Bronchial epithelial cell (primary cell): ENCODE measurements around the gene MEI1. TPM values are rescaled to one million over a fixed set of nuclear protein-coding genes. Genes with fewer than 3 reads are reported as not detected.

Experiments used
- DNase-seq: peaks from one replicate; pipeline ENCODE4 v3.0.0-alpha.2; 2010; ENCODE audit warnings: low read depth
- FAIRE-seq: peaks from 2 replicates; lab custom pipeline; 2011; peaks lifted over from hg19 to GRCh38; lab: Jason Lieb, UNC
- H3K27me3 ChIP-seq: 2 replicates; pipeline ENCODE4 v1.5.1; 2011; ENCODE audit warnings: low read length; ENCODE audit not compliant: control insufficient read depth, insufficient read depth
- H3K36me3 ChIP-seq: 2 replicates; pipeline ENCODE4 v1.5.1; 2011; ENCODE audit warnings: low read length; ENCODE audit not compliant: control insufficient read depth, insufficient read depth
- H3K4me3 ChIP-seq: 2 replicates; pipeline ENCODE4 v1.5.1; 2011; ENCODE audit warnings: mild to moderate bottlenecking, low read depth, low read length, control low read depth
- CTCF ChIP-seq: IDR thresholded peaks from 2 replicates; pipeline ENCODE4 v1.5.1; 2011; ENCODE audit warnings: mild to moderate bottlenecking, moderate library complexity, low read length, control low read depth, inconsistent platforms; ENCODE audit not compliant: insufficient read depth, severe bottlenecking
- total RNA-seq: library from RNA; depleted of rRNA; stranded (reverse); fragments of >200 nt; gene quantifications from 2 replicates; pipeline ENCODE4 v1.2.1, GENCODE V29; 2014

MEI1 gene
- total RNA-seq, 1 donor from 2014 or later: not detected

- H3K36me3 ChIP-seq: peaks cover 1% of the 10 kb centered on the region
- no peaks in the 10 kb centered on the region for H3K27me3 ChIP-seq
- peak; percentile 62 for FAIRE-seq
- no peak for TF ChIP-seq CTCF
- no peak for DNase-seq
- no peak overlapping the region for H3K4me3 ChIP-seq
Observed at GRCh38 chr22:41826430-41827383, 127.4 kb downstream of the MEI1 start.

- no peaks in the 10 kb centered on the region for H3K27me3 ChIP-seq
- no peak for DNase-seq
- peaks cover 1% of the 10 kb centered on the region for H3K36me3 ChIP-seq
- TF ChIP-seq CTCF: no peak
- FAIRE-seq: no peak
- H3K4me3 ChIP-seq: no peak overlapping the region
Observed at GRCh38 chr22:41827671-41828070, 128.4 kb downstream of the MEI1 start.

- FAIRE-seq: no peak
- Histone ChIP-seq H3K4me3 (no peak overlapping the region), H3K27me3 (no peaks in the 10 kb centered on the region), H3K36me3 (peaks cover 1% of the 10 kb centered on the region)
- TF ChIP-seq CTCF: no peak
- no peak for DNase-seq
Observed at GRCh38 chr22:41828516-41828915, 129.2 kb downstream of the MEI1 start.

GRCh38 chr22:41830174-41830573 lies 130.9 kb downstream of the MEI1 start:
- Histone ChIP-seq H3K4me3 (no peak overlapping the region), H3K36me3 (peaks cover 2% of the 10 kb centered on the region), H3K27me3 (no peaks in the 10 kb centered on the region)
- TF ChIP-seq CTCF: no peak
- DNase-seq: no peak
- FAIRE-seq: peak; percentile 28

GRCh38 chr22:41831383-41831782 lies 132.1 kb downstream of the MEI1 start:
- DNase-seq (no peak), FAIRE-seq (no peak)
- H3K27me3 ChIP-seq: no peaks in the 10 kb centered on the region
- no peak overlapping the region for H3K4me3 ChIP-seq
- H3K36me3 ChIP-seq: peaks cover 1% of the 10 kb centered on the region
- no peak for TF ChIP-seq CTCF
